GM03348 (cell line): ENCODE results near the gene MNX1.

Experiments
- DNase-seq: peaks from one replicate; pipeline ENCODE4 v3.0.0; 2012; ENCODE audit warnings: low spot score

Gene MNX1

GRCh38 chr7:157001920-157002818, 8.3 kb downstream of the MNX1 start:
- DNase-seq: no peak

- DNase-seq: no peak
Measured at GRCh38 chr7:157000741-157001653, 9.5 kb downstream of the MNX1 start.

GRCh38 chr7:156999958-157000726, 10.3 kb downstream of the MNX1 start:
- no peak for DNase-seq

- no peak for DNase-seq
Measured at GRCh38 chr7:156998988-156999957, 11.2 kb downstream of the MNX1 start.

GRCh38 chr7:156994417-156994816, 16.0 kb downstream of the MNX1 start:
- no peak for DNase-seq

- no peak for DNase-seq
Measured at GRCh38 chr7:156993925-156994235, 16.6 kb downstream of the MNX1 start.

- DNase-seq: no peak
Measured at GRCh38 chr7:156993021-156993924, 17.2 kb downstream of the MNX1 start.

- peak; percentile 2 for DNase-seq
Measured at GRCh38 chr7:156989766-156990535, 20.5 kb downstream of the MNX1 start.

- no peak for DNase-seq
Measured at GRCh38 chr7:156988343-156989185, 21.9 kb downstream of the MNX1 start.

GRCh38 chr7:156986378-156986777, 24.1 kb downstream of the MNX1 start:
- no peak for DNase-seq

GRCh38 chr7:156985101-156985992, 25.1 kb downstream of the MNX1 start:
- DNase-seq: no peak

GRCh38 chr7:156984174-156984891, 26.1 kb downstream of the MNX1 start:
- DNase-seq: peak; percentile 85

GRCh38 chr7:156979711-156980110, 30.8 kb downstream of the MNX1 start:
- DNase-seq: no peak

- no peak for DNase-seq
Measured at GRCh38 chr7:156979007-156979606, 31.4 kb downstream of the MNX1 start.

GRCh38 chr7:156975620-156976019, 34.8 kb downstream of the MNX1 start:
- no peak for DNase-seq

- DNase-seq: peak; percentile 45
Measured at GRCh38 chr7:156969972-156970420, 40.5 kb downstream of the MNX1 start.
